ENCODE results near the gene LTBP1. TPM values are rescaled to one million over a fixed set of nuclear protein-coding genes. Genes with fewer than 3 reads are reported as not detected.
A peak's percentile ranks its signal among the peaks of the same experiment; 100 is the strongest.

The LTBP1 gene
- 10 to 100 TPM in 3 of 4 donors, 1 to 10 TPM in 1; 3.8 to 20.8 (median 11.3) TPM for total RNA-seq

- intact Hi-C loops (cut with DNase I; ENCODE audit: low total_unique reads), result no loop called here
- WGBS, 2 donors, result 0 to 2% methylated on average over 25 to 31 of the region's 68 CpGs
- peak within 1 kb of the TSS; percentile 59 for H3K4me3 ChIP-seq (ENCODE audit: low read depth, poor library complexity, severe bottlenecking)
- DNase-seq (ENCODE audit: low spot score in 2 of 2), result peak; percentile 31 to 89
- no peak for TF ChIP-seq POLR2A (IDR thresholded peaks at IDR 0.05)
Observed at GRCh38 chr2:32946314-32947075, at the start of gene LTBP1. TSS of gene LTBP1 (plus strand) at chr2:32946953. CDS start at chr2:32947325, 372 bp downstream.

DNA sequence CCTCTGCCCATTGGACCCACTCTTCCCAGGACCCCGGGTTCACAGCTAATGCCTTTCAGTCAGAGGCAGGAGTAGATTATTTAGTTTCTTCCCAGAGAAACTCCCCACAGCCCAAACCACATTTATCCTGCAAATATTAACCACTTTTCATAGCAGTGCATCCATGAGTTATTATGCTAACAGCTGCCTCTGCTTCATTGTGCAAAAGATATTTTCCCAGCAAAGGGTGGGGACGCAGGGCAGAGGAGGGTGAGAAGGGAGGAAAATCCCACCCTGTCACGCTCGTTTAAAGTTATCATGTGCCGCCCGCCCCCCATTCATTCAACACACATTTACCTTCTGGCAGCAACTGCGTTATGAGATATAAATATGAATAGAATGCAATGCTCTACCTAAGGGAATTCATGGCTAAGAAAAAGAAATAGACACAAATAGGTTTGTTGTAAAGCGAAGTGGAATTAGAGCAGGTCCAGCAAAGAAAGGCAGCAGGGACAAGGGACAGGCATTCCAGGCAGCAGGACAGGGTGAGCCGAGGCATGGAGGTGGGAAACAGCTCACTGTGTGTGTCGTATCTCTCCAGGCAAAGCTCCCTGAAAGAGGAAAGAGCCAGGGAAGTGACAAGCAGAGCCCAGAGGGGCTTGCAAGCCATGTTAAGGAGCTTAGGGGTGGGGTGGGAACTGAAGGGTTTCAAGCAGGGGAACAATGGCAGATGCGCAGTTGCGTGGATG is 46.3 kb upstream of the LTBP1 start:
- 57 to 62% methylated on average over 12 of the region's 12 CpGs for WGBS, 2 donors
- TF ChIP-seq POLR2A (IDR thresholded peaks at IDR 0.05), result no peak
- TF ChIP-seq, protein P1, sequence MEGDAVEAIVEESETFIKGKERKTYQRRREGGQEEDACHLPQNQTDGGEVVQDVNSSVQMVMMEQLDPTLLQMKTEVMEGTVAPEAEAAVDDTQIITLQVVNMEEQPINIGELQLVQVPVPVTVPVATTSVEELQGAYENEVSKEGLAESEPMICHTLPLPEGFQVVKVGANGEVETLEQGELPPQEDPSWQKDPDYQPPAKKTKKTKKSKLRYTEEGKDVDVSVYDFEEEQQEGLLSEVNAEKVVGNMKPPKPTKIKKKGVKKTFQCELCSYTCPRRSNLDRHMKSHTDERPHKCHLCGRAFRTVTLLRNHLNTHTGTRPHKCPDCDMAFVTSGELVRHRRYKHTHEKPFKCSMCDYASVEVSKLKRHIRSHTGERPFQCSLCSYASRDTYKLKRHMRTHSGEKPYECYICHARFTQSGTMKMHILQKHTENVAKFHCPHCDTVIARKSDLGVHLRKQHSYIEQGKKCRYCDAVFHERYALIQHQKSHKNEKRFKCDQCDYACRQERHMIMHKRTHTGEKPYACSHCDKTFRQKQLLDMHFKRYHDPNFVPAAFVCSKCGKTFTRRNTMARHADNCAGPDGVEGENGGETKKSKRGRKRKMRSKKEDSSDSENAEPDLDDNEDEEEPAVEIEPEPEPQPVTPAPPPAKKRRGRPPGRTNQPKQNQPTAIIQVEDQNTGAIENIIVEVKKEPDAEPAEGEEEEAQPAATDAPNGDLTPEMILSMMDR (IDR thresholded peaks at IDR 0.05), result no peak
- no peak overlapping the region for H3K4me3 ChIP-seq (ENCODE audit: low read depth, poor library complexity, severe bottlenecking)
- intact Hi-C loops (cut with DNase I; ENCODE audit: low total_unique reads), result no loop called here
- no peak for DNase-seq (ENCODE audit: low spot score in 2 of 2)

GRCh38 chr2:32901313-32901712 is 45.4 kb upstream of the LTBP1 start:
- H3K4me3 ChIP-seq (ENCODE audit: low read depth, poor library complexity, severe bottlenecking), result no peak overlapping the region
- intact Hi-C loops (cut with DNase I; ENCODE audit: low total_unique reads), result no loop called here
- TF ChIP-seq, protein P1 (IDR thresholded peaks at IDR 0.05), result no peak
- TF ChIP-seq POLR2A (IDR thresholded peaks at IDR 0.05), result no peak
- DNase-seq (ENCODE audit: low spot score in 2 of 2), result no peak
- WGBS, 2 donors, result 88% methylated on average over 7 of the region's 7 CpGs

- WGBS, 2 donors, result 56 to 95% methylated on average over 1 of the region's 1 CpG
- H3K4me3 ChIP-seq (ENCODE audit: low read depth, poor library complexity, severe bottlenecking), result no peak overlapping the region
- DNase-seq (ENCODE audit: low spot score in 2 of 2), result no peak
- no peak for TF ChIP-seq POLR2A (IDR thresholded peaks at IDR 0.05)
- TF ChIP-seq, protein P1 (IDR thresholded peaks at IDR 0.05), result no peak
- intact Hi-C loops (cut with DNase I; ENCODE audit: low total_unique reads), result no loop called here
Observed at GRCh38 chr2:32902174-32902573, 44.6 kb upstream of the LTBP1 start.

DNA sequence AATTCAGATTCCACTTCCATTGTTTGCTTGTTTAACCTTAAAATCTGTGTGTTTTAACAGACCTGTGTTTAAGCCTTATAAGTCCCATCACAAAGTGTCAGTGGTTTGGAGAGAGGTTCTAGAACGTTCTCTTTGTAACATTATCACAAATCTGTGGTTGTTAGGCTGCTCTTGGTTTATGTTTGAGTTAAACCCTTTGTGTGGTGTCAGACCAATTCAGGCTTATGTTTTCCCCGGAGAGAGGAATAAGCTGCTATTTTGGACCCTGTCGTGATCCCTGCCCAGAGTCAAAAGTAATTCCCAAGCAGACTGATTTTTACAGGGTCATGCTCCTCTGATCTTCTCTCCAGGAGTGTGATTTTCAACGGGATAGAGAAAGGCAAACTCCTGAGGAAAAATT is 43.8 kb upstream of the LTBP1 start:
- no peak overlapping the region for H3K4me3 ChIP-seq (ENCODE audit: low read depth, poor library complexity, severe bottlenecking)
- TF ChIP-seq, protein P1 (IDR thresholded peaks at IDR 0.05), result no peak
- TF ChIP-seq POLR2A (IDR thresholded peaks at IDR 0.05), result no peak
- intact Hi-C loops (cut with DNase I; ENCODE audit: low total_unique reads), result no loop called here
- WGBS, 2 donors, result 50 to 63% methylated on average over 4 of the region's 4 CpGs
- no peak for DNase-seq (ENCODE audit: low spot score in 2 of 2)

- WGBS, 2 donors, result 85 to 90% methylated on average over 3 of the region's 3 CpGs
- no peak for DNase-seq (ENCODE audit: low spot score in 2 of 2)
- intact Hi-C loops (cut with DNase I; ENCODE audit: low total_unique reads), result no loop called here
- no peak overlapping the region for H3K4me3 ChIP-seq (ENCODE audit: low read depth, poor library complexity, severe bottlenecking)
- no peak for TF ChIP-seq POLR2A (IDR thresholded peaks at IDR 0.05)
- TF ChIP-seq, protein P1 (IDR thresholded peaks at IDR 0.05), result no peak
Observed at GRCh38 chr2:32904074-32904473, 42.7 kb upstream of the LTBP1 start.

Data from lower leg skin (tissue), 4 donors.